ENCODE data around the gene OFD1.

- TF ChIP-seq CTCF (IDR thresholded peaks at IDR 0.05) (no peak), POLR2A (IDR thresholded peaks at IDR 0.05) (no peak)
These were observed 63.6 kb downstream of the OFD1 start for GRCh38 chrX:13798184-13798583.
